Muscle of leg (tissue), 16 donors: Measurements from ENCODE around the gene WDR74. TPM values are rescaled to one million over a fixed set of nuclear protein-coding genes. Genes with fewer than 3 reads are reported as not detected.

Source experiments
- DNase-seq: peaks from one replicate; pipeline ENCODE4 v3.0.0; 2013
- H3K27ac ChIP-seq: one replicate; pipeline ENCODE4 v1.5.1; 2013; ENCODE audit warnings: mild to moderate bottlenecking, low read length, control low read depth
- H3K27me3 ChIP-seq: one replicate; pipeline ENCODE4 v1.6.1; 2013; ENCODE audit warnings: low read length; ENCODE audit not compliant: control insufficient read depth, insufficient read depth
- H3K36me3 ChIP-seq: one replicate; pipeline ENCODE4 v1.6.1; 2013; ENCODE audit warnings: low read length; ENCODE audit not compliant: control insufficient read depth, insufficient read depth
- H3K4me1 ChIP-seq: one replicate; pipeline ENCODE4 v1.6.1; 2013; ENCODE audit warnings: low read length; ENCODE audit not compliant: control insufficient read depth, insufficient read depth
- H3K4me3 ChIP-seq: one replicate; pipeline ENCODE4 v1.5.1; 2013; ENCODE audit warnings: low read length, control low read depth
- H3K9me3 ChIP-seq: replicated peaks from 2 replicates; pipeline ENCODE4 v1.6.1; 2013; ENCODE audit warnings: low read depth, low read length; ENCODE audit not compliant: control insufficient read depth
- WGBS: methylation state at CpG from one replicate; pipeline ENCODE4 v1.1.5; 2013; ENCODE audit warnings: missing lambda C conversion rate; ENCODE audit not compliant: insufficient coverage; 5-methylcytosine and 5-hydroxymethylcytosine counted together
- long read RNA-seq, 11 donors: transcript quantifications; one replicate each; lab custom pipeline, GENCODE V29; 2026
- polyA plus RNA-seq, 8 donors: library from polyadenylated mRNA; unstranded; fragments of 120-200 nt; gene quantifications; one replicate each; pipeline versions ENCODE4 v1.2.1 to v1.2.3, GENCODE V29; 2013; ENCODE audit warnings: inconsistent platforms in 1 of 8, low replicate concordance in 1 of 8; ENCODE audit not compliant: insufficient read length in 8 of 8, insufficient read depth in 1 of 8
- total RNA-seq: library from RNA; stranded (reverse); fragments of 120-200 nt; gene quantifications from one replicate; pipeline ENCODE4 v1.2.4, GENCODE V29; 2013

WDR74 gene
- 41.8 TPM for total RNA-seq
- polyA plus RNA-seq, result 10 to 100 TPM; 28.3 to 40.9 (median 34.1) TPM
- long read RNA-seq, donor 1, partial matches to known transcripts, result 0 of 6 reads
- long read RNA-seq, donor 1, other reads (novel, unspliced or antisense), result 0 of 6 reads
- long read RNA-seq, donor 2, result 0 reads
- long read RNA-seq, donor 3, transcript WDR74-201 (11 exons, 1,289 nt), result major isoform, 12 of 15 reads
- long read RNA-seq, donor 3, partial matches to known transcripts, result 0 of 15 reads
- long read RNA-seq, donor 3, other reads (novel, unspliced or antisense), result 0 of 15 reads
- long read RNA-seq, donor 4, partial matches to known transcripts, result 0 of 7 reads
- long read RNA-seq, donor 4, other reads (novel, unspliced or antisense), result 0 of 7 reads
- long read RNA-seq, donor 5, transcript WDR74-201 (11 exons, 1,289 nt), result major isoform, 17 of 21 reads
- long read RNA-seq, donor 5, partial matches to known transcripts, result 0 of 21 reads
- long read RNA-seq, donor 5, other reads (novel, unspliced or antisense), result 0 of 21 reads
- long read RNA-seq, donor 6, transcript WDR74-201 (11 exons, 1,289 nt), result major isoform, 15 of 19 reads
- long read RNA-seq, donor 6, partial matches to known transcripts, result 0 of 19 reads
- long read RNA-seq, donor 6, other reads (novel, unspliced or antisense), result 0 of 19 reads
- long read RNA-seq, donor 7, transcript WDR74-201 (11 exons, 1,289 nt), result major isoform, 10 of 10 reads
- long read RNA-seq, donor 7, partial matches to known transcripts, result 0 of 10 reads
- long read RNA-seq, donor 7, other reads (novel, unspliced or antisense), result 0 of 10 reads
- long read RNA-seq, donor 8, partial matches to known transcripts, result 0 of 8 reads
- long read RNA-seq, donor 8, other reads (novel, unspliced or antisense), result 0 of 8 reads
- long read RNA-seq, donor 9, transcript WDR74-201 (11 exons, 1,289 nt), result major isoform, 6 of 7 reads
- long read RNA-seq, donor 9, partial matches to known transcripts, result 0 of 7 reads
- long read RNA-seq, donor 9, other reads (novel, unspliced or antisense), result 0 of 7 reads
- long read RNA-seq, donor 10, transcript WDR74-201 (11 exons, 1,289 nt), result major isoform, 5 of 10 reads
- long read RNA-seq, donor 10, partial matches to known transcripts, result 0 of 10 reads
- long read RNA-seq, donor 10, other reads (novel, unspliced or antisense), result 0 of 10 reads
- long read RNA-seq, donor 11, transcript WDR74-201 (11 exons, 1,289 nt), result major isoform, 10 of 12 reads
- long read RNA-seq, donor 11, partial matches to known transcripts, result 0 of 12 reads
- long read RNA-seq, donor 11, other reads (novel, unspliced or antisense), result 0 of 12 reads

DNA sequence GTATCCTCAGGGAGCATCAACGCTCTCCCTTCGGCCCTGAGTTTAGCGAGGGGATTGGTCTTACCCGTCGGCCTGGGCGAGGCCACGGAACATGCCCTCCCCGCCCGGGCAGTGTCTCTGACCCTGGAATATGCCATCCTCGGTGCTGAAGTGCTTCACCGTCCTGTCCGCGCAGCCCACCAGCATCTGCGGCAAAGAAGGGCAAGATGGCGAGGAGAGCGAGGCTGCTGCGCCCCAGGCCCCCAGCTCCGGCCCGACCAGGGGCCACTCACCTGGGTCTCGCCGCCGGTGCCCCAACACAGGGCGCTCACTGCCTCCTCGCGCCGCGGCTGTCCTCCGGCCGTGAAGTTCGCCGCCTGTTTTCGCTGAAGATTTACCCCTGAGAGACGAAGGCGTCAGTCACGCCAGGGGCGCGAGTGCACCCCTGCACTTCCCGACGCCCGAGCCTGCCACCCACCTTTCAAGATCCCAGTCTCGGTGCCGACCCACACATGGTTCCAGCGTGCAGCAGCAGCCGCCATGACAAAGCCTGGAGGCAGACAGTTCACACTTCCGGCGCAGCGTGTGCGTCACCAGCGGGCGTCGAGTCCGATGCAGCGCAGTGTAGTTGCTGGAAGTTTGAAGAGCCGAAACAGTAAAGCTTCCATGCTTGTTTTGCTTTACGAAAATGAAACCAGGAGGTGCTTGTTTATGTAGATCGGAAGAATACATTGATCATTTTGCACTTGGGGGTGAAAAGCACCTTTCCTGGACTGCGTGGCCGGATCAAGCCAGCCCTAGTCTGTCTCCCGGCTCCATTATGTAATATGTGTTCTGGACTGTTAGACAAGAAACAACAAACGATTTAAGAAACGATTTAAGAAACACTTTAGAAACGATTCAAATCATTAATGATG lies at the start of gene WDR74:
Gene WDR74, minus strand, starts transcription at position 541 of the 896 bp plus-strand sequence. Its CDS starts 20 bp downstream, at position 521.
- Histone ChIP-seq H3K27me3 (no peaks in the 10 kb centered on the region), H3K9me3 (no peaks in the 10 kb centered on the region), H3K36me3 (peaks cover 27% of the 10 kb centered on the region), H3K4me1 (peaks cover 29% of the 10 kb centered on the region), H3K27ac (peak within 1 kb of the TSS; percentile 100), H3K4me3 (peak within 1 kb of the TSS; percentile 99)
- DNase-seq, result peak; percentile 98
- WGBS, result under 1% methylated on average over 54 of the region's 62 CpGs

DNA sequence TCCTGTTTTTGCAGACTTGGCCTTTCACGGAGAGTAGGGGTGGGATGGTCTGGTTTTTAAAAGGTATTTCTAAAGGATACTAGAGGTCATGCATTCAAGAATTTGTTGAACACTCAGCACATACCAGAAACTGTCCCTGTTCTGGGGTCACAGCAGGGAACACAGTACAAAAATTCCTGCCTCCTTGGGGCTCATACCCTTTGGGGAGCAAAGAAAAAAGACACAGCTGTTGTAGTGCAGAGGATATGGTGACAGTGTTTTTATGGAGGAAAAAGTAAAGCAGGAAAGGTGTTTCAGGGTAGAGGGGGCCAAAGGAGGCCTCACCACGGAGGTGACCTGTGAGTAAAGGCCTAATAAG lies 49.7 kb upstream of the WDR74 start:
- peaks cover 56% of the 10 kb centered on the region for H3K36me3 ChIP-seq
- DNase-seq, result no peak
- no peaks in the 10 kb centered on the region for H3K27me3 ChIP-seq
- peaks cover 12% of the 10 kb centered on the region for H3K4me1 ChIP-seq
- H3K27ac ChIP-seq, result no peak overlapping the region
- no peaks in the 10 kb centered on the region for H3K9me3 ChIP-seq
- no peak overlapping the region for H3K4me3 ChIP-seq
- WGBS, result 58% methylated on average over 1 of the region's 2 CpGs

DNA sequence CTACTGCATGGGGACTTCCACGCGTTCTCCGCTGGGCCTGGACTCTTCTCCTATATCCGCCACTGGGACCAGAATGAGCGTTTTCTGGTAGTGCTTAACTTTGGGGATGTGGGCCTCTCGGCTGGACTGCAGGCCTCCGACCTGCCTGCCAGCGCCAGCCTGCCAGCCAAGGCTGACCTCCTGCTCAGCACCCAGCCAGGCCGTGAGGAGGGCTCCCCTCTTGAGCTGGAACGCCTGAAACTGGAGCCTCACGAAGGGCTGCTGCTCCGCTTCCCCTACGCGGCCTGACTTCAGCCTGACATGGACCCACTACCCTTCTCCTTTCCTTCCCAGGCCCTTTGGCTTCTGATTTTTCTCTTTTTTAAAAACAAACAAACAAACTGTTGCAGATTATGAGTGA lies 49.0 kb upstream of the WDR74 start:
- H3K4me3 ChIP-seq, result no peak overlapping the region
- no peaks in the 10 kb centered on the region for H3K27me3 ChIP-seq
- no peak overlapping the region for H3K27ac ChIP-seq
- peaks cover 63% of the 10 kb centered on the region for H3K36me3 ChIP-seq
- H3K4me1 ChIP-seq, result peaks cover 19% of the 10 kb centered on the region
- WGBS, result 81% methylated on average over 10 of the region's 14 CpGs
- no peaks in the 10 kb centered on the region for H3K9me3 ChIP-seq
- DNase-seq, result no peak

DNA sequence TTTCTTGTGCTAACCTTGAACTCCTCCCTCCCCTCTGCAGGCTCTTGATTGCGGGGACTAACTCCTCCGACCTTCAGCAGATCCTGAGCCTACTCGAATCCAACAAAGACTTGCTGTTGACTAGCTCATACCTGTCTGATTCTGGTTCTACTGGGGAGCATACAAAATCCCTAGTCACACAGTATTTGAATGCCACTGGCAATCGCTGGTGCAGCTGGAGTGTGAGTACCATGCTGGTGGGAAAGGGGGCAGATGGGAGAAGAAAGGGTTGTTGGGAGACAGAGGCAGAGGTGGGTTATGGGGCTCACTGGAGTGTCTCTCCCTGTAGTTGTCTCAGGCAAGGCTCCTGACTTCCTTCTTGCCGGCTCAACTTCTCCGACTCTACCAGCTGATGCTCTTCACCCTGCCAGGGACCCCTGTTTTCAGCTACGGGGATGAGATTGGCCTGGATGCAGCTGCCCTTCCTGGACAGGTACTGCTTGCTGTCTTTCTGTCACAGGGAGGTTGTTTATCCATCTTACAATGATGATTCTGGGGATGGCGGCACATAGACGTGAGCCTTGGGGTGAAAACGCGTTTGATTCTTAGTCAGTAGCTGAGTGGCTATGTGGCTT lies 45.9 kb upstream of the WDR74 start:
- no peak overlapping the region for H3K4me3 ChIP-seq

DNA sequence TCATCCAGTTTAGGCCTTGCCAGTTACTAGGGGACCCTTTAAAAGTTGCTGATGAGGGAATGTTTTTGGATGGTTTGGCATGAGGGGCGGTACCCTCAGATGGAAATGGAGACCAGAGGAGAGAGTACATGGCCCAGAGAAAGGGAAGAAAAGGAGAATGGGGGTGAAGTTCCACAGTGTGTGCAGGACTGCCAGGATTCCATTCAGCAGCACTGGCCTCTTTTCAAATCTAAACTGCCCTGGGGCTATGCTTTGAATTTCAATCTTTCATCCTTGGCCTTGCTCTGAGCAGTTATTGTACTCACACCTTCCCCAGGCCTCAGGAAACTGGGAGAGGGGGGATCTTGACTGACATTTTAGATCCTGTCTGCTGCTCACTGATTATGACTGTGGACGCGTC lies 44.3 kb upstream of the WDR74 start:
- H3K27ac ChIP-seq, result no peak overlapping the region
- no peak for DNase-seq
- H3K9me3 ChIP-seq, result no peaks in the 10 kb centered on the region
- no peaks in the 10 kb centered on the region for H3K27me3 ChIP-seq
- H3K4me3 ChIP-seq, result no peak overlapping the region
- 89% methylated on average over 1 of the region's 3 CpGs for WGBS
- peaks cover 64% of the 10 kb centered on the region for H3K36me3 ChIP-seq
- peaks cover 40% of the 10 kb centered on the region for H3K4me1 ChIP-seq

More for the DNA sequence above, 45.9 kb upstream of the WDR74 start:
- Histone ChIP-seq H3K27me3 (no peaks in the 10 kb centered on the region), H3K27ac (no peak overlapping the region), H3K36me3 (peaks cover 74% of the 10 kb centered on the region), H3K4me1 (peaks cover 40% of the 10 kb centered on the region), H3K9me3 (no peaks in the 10 kb centered on the region)
- WGBS, result 84% methylated on average over 7 of the region's 11 CpGs
- no peak for DNase-seq

DNA sequence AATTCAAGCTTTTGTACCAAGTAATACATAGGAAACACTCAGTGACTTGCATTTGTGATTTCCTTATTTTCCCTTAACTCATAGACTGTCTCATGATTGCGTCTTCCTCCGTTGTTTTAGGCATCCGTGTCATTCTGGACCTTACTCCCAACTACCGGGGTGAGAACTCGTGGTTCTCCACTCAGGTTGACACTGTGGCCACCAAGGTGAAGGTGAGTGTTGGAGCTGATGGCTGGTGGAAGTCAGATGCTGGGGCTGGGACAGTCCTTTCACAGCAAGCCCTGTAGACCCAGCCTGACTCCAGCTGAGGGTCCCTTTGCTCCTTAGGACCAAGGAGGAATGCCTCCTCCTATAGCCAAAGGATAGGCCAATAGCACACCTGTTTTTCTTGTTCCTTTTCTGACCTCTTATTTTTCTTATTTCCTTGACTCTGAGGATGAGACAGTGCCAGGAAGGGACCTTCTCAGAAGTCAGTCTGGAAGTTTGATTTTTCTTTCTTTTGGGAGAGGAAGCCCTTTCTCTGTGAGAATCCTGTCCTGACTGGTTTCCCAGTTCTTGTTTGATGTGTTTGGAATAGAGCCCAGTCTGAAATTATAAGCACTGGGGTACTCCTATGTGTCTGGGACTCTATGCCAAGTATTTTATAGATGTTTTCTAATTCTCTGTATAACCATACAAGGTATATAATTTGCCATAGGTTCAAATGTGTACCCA lies 43.6 kb upstream of the WDR74 start:
- WGBS, result no CpG with 5 or more reads among the region's 5 CpGs
- H3K4me1 ChIP-seq, result peaks cover 40% of the 10 kb centered on the region
- H3K36me3 ChIP-seq, result peaks cover 57% of the 10 kb centered on the region
- peak overlapping the region; percentile 99 for H3K4me3 ChIP-seq
- no peaks in the 10 kb centered on the region for H3K9me3 ChIP-seq
- H3K27me3 ChIP-seq, result no peaks in the 10 kb centered on the region
- H3K27ac ChIP-seq, result peak overlapping the region; percentile 100
- DNase-seq, result peak; percentile 35

DNA sequence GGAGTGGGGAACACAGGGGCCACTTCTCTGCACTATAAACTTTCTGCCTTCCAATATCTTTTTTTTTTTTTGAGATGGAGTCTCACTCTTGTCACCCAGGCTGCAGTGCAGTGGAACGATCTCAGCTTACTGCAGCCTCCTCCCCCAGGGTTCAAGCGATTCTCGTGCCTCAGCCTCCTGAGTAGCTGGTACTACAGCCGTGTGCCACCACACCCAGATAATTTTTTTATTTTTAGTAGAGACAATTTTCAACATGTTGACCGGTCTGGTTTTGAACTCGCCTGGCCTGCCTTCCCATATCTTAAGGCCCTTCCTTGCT lies 43.0 kb upstream of the WDR74 start:
- Histone ChIP-seq H3K27ac (peak overlapping the region; percentile 100), H3K4me3 (peak overlapping the region; percentile 99), H3K36me3 (peaks cover 51% of the 10 kb centered on the region), H3K27me3 (no peaks in the 10 kb centered on the region), H3K4me1 (peaks cover 40% of the 10 kb centered on the region), H3K9me3 (no peaks in the 10 kb centered on the region)
- 50% methylated on average over 5 of the region's 6 CpGs for WGBS
- no peak for DNase-seq

DNA sequence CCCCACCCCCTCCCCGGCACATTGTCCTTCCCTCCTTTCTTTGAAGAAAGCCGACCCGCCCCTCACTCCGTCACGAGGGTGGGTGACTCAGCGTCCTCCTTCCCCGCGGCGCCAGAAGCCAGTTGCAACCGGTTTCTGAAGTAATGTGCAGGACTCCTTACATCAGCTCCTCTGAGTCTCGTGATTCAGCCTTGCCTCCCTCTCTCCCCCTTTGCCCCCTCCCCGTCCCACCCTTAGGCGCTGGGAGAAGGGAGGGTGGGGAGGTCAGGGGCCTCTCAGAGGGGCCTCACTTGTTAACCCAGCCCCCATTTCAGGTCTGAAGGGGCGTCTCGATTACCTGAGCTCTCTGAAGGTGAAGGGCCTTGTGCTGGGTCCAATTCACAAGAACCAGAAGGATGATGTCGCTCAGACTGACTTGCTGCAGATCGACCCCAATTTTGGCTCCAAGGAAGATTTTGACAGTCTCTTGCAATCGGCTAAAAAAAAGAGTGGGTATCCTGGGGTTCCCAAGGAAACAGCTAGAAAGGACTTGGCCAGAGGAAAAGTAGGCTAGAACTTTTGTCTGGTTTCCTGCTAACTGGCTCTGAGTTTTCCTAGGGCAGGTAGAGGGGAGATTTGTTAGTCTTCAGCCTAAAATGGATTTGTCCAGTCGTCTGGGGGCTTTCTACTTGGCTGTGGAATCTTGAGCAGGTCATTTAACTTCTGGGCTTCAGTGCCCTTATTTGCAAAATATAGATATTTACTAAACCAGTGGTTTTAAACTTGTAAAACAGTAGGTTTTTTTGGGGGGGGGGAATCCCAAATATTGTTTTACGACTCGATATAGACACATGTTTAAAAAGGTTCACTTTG lies 42.4 kb upstream of the WDR74 start:
- 2% methylated on average over 5 of the region's 21 CpGs for WGBS
- DNase-seq, result peak; percentile 99
- H3K4me1 ChIP-seq, result peaks cover 40% of the 10 kb centered on the region

More for the DNA sequence above, 42.4 kb upstream of the WDR74 start:
- no peaks in the 10 kb centered on the region for H3K9me3 ChIP-seq
- H3K4me3 ChIP-seq, result peak overlapping the region; percentile 99
- no peaks in the 10 kb centered on the region for H3K27me3 ChIP-seq
- H3K36me3 ChIP-seq, result peaks cover 45% of the 10 kb centered on the region
- peak overlapping the region; percentile 100 for H3K27ac ChIP-seq
